ENCODE results near the gene TMEM161A.
"Not testable (repeated sequence)": the region's sequence is repeated elsewhere in the genome, so short reads cannot be mapped to it uniquely, and the experiment has no call there.

Gene TMEM161A

DNA sequence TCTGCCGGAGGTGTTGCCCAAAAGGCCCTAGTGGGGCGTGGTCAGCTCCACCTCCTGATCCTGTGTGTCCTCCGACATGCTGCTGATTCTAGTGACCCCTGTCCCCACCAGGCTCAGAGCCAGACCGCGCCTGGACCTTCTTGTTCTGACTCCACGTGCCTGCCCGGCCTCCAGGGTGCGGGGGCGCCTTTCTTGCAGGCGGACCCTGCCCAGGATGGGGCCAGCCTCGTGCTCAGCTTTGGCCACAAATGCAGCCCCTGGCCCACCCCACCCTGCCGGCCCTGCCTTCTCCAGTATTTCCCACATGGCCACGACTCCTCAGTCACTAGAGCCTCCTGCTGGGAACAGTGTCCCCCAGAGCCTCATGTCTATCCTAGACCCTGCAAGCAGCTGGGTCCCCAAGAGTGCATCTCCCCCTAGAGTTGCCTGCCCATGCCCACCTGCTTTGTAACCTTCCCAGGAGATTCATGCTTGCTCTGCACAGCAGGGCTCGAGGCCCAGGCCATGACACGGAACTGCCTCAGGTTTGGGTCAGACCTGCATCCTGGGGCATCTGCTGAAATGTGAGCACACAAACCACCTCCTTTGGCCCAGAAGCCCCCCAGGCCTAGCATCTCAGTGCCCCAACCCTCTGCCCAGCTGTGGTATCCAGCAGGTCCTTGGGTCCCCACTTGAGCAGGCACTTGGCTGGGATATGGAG lies 27.0 kb downstream of the TMEM161A start:
- TF ChIP-seq, protein P1, sequence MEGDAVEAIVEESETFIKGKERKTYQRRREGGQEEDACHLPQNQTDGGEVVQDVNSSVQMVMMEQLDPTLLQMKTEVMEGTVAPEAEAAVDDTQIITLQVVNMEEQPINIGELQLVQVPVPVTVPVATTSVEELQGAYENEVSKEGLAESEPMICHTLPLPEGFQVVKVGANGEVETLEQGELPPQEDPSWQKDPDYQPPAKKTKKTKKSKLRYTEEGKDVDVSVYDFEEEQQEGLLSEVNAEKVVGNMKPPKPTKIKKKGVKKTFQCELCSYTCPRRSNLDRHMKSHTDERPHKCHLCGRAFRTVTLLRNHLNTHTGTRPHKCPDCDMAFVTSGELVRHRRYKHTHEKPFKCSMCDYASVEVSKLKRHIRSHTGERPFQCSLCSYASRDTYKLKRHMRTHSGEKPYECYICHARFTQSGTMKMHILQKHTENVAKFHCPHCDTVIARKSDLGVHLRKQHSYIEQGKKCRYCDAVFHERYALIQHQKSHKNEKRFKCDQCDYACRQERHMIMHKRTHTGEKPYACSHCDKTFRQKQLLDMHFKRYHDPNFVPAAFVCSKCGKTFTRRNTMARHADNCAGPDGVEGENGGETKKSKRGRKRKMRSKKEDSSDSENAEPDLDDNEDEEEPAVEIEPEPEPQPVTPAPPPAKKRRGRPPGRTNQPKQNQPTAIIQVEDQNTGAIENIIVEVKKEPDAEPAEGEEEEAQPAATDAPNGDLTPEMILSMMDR (IDR thresholded peaks at IDR 0.05; ENCODE audit: low read depth, low read length, missing control alignments) = no peak
- no peak overlapping the region for H3K4me3 ChIP-seq (replicated peaks; ENCODE audit: low read depth, low read length)
- DNase-seq (ENCODE audit: extremely low read depth, low read depth) = no peak

GRCh38 chr19:19110410-19111135 lies 27.7 kb downstream of the TMEM161A start:
- no peak overlapping the region for H3K4me3 ChIP-seq (replicated peaks; ENCODE audit: low read depth, low read length)
- TF ChIP-seq, protein P1 (IDR thresholded peaks at IDR 0.05; ENCODE audit: low read depth, low read length, missing control alignments) = peak; percentile 43
- DNase-seq (ENCODE audit: extremely low read depth, low read depth) = no peak

DNA sequence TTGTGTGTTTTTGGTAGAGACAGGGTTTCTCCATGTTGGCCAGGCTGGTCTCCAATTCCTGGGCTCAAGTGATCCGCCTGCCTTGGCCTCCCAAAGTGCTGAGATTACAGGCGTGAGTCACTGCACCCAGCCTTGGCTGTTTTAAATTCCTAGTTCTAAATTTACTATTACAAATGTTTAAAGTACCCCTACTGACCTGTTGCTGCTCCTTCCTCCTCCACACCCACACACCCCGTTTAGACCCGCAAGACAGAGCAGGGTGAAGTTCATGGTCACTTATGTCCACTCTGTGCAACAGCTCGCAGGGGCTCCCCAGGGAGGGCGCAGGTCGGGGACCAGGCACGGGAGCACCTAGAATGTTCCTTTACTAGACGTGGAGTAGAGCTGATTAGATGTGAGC lies 28.7 kb downstream of the TMEM161A start:
- H3K4me3 ChIP-seq (replicated peaks; ENCODE audit: low read depth, low read length) = no peak overlapping the region
- TF ChIP-seq, protein P1 (IDR thresholded peaks at IDR 0.05; ENCODE audit: low read depth, low read length, missing control alignments) = no peak
- DNase-seq (ENCODE audit: extremely low read depth, low read depth) = no peak

GRCh38 chr19:19107654-19108053 lies 30.6 kb downstream of the TMEM161A start:
- H3K4me3 ChIP-seq (replicated peaks; ENCODE audit: low read depth, low read length) = no peak overlapping the region
- DNase-seq (ENCODE audit: extremely low read depth, low read depth) = no peak
- TF ChIP-seq, protein P1 (IDR thresholded peaks at IDR 0.05; ENCODE audit: low read depth, low read length, missing control alignments) = no peak

DNA sequence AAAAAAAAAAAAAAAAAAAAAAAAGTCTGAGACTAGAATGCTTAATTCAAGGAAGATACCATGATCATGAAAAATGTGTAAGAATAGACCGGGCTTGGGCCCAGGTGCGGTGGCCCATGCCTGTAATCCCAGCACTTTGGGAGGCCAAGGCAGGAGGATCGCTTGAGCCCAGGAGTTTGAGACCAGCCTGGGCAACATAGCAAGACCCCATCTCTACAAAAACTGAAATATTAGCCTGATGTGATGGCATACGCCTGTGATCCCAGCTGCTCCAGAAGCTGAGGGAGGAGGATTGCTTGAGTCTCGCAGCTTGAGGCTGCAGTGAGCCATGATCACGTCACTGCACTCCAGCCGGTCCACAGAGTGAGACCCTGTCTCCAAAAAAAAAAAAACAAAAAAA lies 31.3 kb downstream of the TMEM161A start:
- H3K4me3 ChIP-seq (replicated peaks; ENCODE audit: low read depth, low read length); DNase-seq (ENCODE audit: extremely low read depth, low read depth): not testable (repeated sequence)

DNA sequence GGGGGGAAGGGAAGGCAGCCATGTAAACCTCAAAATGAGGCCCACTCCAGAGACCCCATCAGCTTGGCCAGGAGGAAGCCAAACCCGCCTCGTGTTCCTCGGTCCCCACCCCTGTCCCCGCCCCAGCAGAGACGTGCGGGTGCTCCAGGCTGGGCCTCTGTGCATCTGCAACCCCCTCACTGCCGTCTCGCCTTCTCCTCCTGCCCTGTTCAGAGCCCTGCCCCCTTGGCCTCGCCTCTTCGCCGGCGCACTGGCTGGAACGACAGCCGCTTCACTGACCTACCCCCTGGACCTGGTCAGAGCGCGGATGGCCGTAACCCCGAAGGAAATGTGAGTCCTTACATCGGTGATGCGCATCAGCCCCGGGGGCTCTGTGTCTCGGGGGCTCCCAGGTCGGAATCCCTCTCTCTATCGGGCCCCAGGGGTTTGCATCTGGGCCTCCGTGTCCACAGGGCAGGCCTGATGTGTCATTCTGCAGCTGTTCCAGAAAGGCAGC lies 32.2 kb downstream of the TMEM161A start:
- no peak for DNase-seq (ENCODE audit: extremely low read depth, low read depth)
- peak overlapping the region; percentile 46 for H3K4me3 ChIP-seq (replicated peaks; ENCODE audit: low read depth, low read length)
- TF ChIP-seq, protein P1 (IDR thresholded peaks at IDR 0.05; ENCODE audit: low read depth, low read length, missing control alignments) = no peak

- DNase-seq (ENCODE audit: extremely low read depth, low read depth) = peak; percentile 31
- TF ChIP-seq, protein P1 (IDR thresholded peaks at IDR 0.05; ENCODE audit: low read depth, low read length, missing control alignments) = no peak
- peak overlapping the region; percentile 46 for H3K4me3 ChIP-seq (replicated peaks; ENCODE audit: low read depth, low read length)
Observed at GRCh38 chr19:19105365-19106055, 32.8 kb downstream of the TMEM161A start.
